Retinal pigment epithelial cell (primary cell): ENCODE results near the gene OR52K1.

Experiments used
- DNase-seq: peaks from one replicate; pipeline ENCODE4 v3.0.0-alpha.2; 2010; ENCODE audit warnings: low read depth
- H3K4me3 ChIP-seq: 2 replicates; pipeline ENCODE4 v1.5.1; 2011; ENCODE audit warnings: mild to moderate bottlenecking, low read length, control low read depth, moderate library complexity
- CTCF ChIP-seq: conservative IDR thresholded peaks from 2 replicates; pipeline ENCODE4 v1.5.1; 2011; ENCODE audit warnings: low read depth, low read length, control low read depth, inconsistent platforms

OR52K1 gene

GRCh38 chr11:4454021-4454420 is 28.4 kb upstream of the OR52K1 start:
- DNase-seq: no peak
- no peak overlapping the region for H3K4me3 ChIP-seq
- TF ChIP-seq CTCF: no peak

GRCh38 chr11:4455419-4455818 is 27.0 kb upstream of the OR52K1 start:
- DNase-seq: no peak
- no peak overlapping the region for H3K4me3 ChIP-seq
- no peak for TF ChIP-seq CTCF

GRCh38 chr11:4459500-4459899 is 22.9 kb upstream of the OR52K1 start:
- no peak for DNase-seq
- H3K4me3 ChIP-seq: no peak overlapping the region
- TF ChIP-seq CTCF: no peak

- no peak for DNase-seq
- H3K4me3 ChIP-seq: no peak overlapping the region
- no peak for TF ChIP-seq CTCF
Observed at GRCh38 chr11:4460151-4460550, 22.3 kb upstream of the OR52K1 start.

- no peak overlapping the region for H3K4me3 ChIP-seq
- no peak for DNase-seq
- no peak for TF ChIP-seq CTCF
Observed at GRCh38 chr11:4464216-4465159, 18.0 kb upstream of the OR52K1 start.

GRCh38 chr11:4465407-4465806 is 17.0 kb upstream of the OR52K1 start:
- no peak for TF ChIP-seq CTCF
- DNase-seq: no peak
- no peak overlapping the region for H3K4me3 ChIP-seq
